ENCODE data around the gene CFAP210.
"Not testable (repeated sequence)": the region's sequence is repeated elsewhere in the genome, so short reads cannot be mapped to it uniquely, and the experiment has no call there.

CFAP210 gene

GRCh38 chr2:169670937-169671336, 23.3 kb downstream of the CFAP210 start:
- no peak for DNase-seq

GRCh38 chr2:169670215-169670651, 24.0 kb downstream of the CFAP210 start:
- peak; percentile 69 for DNase-seq

DNA sequence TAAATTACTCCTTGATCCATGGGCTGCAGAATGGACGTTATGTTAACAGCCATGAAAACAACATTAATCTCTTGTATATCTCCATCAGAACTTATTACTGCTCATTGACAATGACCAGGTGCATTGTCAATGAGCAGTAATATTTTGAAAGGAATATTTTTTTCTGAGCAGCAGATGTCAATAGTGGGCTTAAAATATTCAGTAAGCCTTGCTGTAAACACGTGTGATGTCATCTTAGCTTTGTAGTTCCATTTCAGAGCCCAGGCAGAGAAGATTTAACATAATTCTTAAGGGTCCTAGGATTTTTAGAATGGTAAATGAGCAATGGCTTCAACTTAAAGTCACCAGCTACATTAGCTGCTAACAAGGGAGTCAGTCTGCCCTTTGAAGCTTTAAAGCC, 26.6 kb downstream of the CFAP210 start:
- peak; percentile 17 for DNase-seq

- peak; percentile 95 for DNase-seq
These were observed 29.0 kb downstream of the CFAP210 start for GRCh38 chr2:169664978-169665930.

- DNase-seq: no peak
These were observed 29.6 kb downstream of the CFAP210 start for GRCh38 chr2:169664600-169664977.

DNA sequence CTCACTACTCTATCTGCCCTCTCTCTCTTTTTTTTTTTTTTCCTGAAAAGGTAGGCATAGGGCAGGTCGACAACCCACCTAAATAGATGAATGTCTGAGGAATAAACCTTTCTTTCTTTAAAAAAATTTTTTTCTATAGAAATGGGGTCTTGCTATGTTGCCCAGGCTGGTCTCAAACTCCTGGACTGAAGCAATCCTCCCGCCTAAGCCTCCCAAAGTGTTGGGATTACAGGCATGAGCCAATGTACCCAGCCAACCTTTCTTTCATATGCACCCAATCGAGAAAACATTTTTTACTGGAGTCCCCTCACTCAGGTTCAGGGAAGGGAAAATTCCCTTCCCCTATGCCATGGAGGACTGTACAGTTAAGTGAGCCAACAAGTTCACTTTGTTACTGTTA, 31.0 kb downstream of the CFAP210 start:
- no peak for DNase-seq

DNA sequence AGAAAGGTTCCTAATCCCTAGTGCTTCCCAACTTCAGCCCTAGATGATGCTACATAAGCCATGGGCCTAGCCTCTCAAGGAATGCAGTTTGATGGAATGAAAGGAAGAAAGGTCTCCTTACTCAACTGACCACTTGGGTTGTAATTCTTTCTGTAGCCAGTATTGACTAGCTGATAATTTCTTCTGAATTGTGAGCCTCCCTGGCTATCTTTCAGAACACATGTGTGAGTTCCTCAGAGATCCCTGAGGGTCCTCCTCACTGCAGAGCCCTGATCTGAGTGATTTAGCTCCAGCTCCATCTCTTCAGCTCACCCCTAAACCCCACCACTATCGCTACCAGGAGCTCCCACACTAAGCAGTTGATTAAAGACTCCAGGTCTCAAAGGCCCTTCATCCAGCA, 31.5 kb downstream of the CFAP210 start:
- DNase-seq: peak; percentile 75

- DNase-seq: no peak
These were observed 32.9 kb downstream of the CFAP210 start for GRCh38 chr2:169661265-169661664.

DNA sequence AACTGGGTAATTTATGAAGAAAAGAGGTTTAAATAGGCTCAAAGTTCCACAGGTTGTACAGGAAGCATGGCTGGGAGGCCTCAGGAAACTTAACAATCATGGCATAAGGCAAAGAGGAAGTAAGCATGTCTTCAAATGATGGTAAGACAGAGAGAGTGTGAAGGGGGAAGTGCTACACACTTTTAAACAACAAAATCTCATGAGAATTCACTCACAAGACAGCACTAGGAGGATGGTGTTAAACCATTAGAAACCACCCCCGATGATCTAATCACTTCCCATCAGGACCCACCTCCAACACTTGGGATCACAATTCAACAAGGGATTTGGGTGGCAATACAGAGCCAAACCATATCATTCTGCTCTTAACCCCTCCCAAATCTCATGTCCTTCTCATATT, 34.9 kb downstream of the CFAP210 start:
- DNase-seq: peak; percentile 80

DNA sequence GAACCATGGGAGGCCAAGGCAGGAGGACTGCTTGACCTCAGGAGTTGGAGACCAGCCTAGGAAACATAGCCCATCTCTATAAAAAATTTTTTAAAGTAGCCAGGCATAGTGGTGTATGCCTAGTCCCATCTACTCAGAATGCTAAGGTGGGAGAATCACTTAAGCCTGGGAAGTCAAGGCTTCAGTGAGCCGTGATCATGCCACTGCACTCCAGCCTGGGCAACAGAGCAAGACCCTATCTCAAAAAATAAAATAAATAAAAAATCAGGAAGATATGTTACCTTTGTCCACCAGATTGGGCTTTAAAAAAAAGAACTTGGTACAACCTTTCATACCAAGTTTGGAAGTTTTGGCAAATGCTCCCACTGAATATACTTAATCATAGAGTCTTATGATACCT, 35.3 kb downstream of the CFAP210 start:
- DNase-seq: no peak

DNA sequence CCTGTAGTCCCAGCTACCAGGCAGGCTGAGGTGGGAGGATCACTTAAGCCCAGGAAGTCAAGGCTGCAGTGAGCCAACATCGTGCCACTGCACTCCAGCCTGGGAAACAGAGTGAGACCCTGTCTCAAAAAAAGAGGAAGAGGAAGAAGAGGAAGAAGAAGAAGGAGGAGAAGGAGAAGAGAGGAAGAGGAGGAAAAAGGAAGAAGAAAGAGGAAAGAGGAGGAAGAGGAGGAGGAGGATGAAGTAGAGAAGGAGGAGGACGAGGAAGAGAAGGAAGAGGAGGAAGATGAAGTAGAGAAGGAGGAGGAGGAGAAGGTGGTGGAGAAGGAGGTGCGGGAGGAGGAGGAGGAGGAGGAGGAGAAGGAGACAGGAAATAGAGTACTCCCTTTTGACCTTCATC, 38.0 kb downstream of the CFAP210 start:
- no peak for DNase-seq

- no peak for DNase-seq
These were observed 40.6 kb downstream of the CFAP210 start for GRCh38 chr2:169653636-169654035.

DNA sequence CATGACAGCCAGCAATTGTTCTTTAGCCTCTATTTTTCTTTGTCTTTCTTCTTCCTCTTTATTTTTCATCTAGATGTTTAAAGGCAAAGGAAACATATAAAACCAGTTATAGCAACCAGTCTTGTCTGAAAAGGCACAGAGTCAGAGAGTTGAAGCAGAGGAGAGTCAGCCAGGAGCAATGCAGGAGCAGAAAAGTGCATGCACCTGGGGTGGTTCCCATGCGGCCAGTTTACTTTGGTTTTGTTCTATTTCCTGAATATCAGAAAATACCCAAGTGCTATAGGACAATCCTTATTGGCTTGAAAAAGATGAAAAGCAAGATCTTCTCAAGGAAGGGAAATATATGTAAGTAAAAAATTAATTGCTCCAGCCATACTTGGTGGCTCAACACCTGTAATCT, 44.9 kb downstream of the CFAP210 start:
- no peak for DNase-seq

DNA sequence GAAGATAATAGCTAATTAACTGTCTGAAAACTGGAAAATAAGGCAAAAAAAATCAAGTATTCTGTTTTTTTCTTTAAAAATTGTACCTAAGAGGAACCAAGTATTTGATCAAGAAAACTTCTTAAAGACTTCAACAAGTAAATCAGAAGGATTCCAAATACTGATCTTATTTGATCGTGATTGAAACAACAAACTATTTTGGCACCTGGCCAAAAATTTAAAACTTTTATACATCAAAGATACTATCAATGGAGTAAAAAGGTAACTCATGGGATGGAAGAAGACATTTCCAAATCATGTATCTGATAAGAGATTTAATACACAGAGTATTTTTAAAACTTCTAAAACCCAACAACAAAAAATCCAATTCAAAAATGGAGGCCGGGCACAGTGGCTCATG, 46.7 kb downstream of the CFAP210 start:
- DNase-seq: no peak

DNA sequence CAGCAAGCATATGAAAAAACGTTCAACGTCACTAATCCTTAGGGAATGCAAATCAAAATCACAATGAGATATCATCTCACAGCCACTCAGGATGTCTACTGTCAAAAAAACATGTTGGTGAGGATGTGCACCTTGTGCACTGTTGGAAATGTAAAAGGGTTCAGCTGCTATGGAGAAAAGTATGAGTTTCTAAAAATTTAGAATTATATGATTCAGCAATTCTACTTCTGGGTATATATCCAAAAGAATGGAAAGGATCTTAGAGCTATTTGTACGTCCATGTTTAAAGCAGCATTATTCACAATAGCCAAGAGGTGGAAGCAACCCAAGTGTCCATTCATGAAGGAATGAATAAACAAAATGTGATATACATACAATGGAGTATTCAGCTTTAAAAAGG, 50.0 kb downstream of the CFAP210 start:
- no peak for DNase-seq

- DNase-seq: no peak
These were observed 52.7 kb downstream of the CFAP210 start for GRCh38 chr2:169641464-169641863.

GRCh38 chr2:169640104-169640503, 54.1 kb downstream of the CFAP210 start:
- no peak for DNase-seq

GRCh38 chr2:169637620-169638019, 56.6 kb downstream of the CFAP210 start:
- DNase-seq: no peak

DNA sequence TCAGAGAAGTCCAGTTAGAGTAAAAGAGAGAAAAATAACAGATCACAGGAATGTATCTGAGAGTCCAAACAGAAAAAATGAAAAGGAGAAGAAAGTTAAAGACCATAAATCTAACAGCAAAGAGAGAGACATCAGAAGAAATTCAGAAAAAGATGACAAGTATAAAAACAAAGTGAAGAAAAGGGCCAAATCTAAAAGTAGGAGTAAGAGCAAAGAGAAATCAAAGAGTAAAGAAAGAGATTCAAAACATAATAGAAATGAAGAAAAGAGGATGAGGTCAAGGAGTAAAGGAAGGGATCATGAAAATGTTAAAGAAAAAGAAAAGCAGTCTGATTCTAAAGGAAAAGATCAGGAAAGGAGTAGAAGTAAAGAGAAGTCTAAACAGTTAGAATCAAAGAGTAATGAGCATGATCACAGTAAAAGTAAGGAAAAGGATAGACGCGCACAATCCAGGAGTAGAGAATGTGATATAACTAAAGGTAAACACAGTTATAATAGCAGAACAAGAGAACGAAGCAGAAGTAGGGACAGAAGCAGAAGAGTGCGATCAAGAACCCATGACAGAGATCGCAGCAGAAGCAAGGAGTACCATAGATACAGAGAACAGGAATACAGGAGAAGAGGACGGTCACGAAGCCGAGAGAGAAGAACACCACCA, 57.6 kb downstream of the CFAP210 start:
- DNase-seq: no peak

GRCh38 chr2:169625781-169626180, 68.4 kb downstream of the CFAP210 start:
- DNase-seq: no peak

DNA sequence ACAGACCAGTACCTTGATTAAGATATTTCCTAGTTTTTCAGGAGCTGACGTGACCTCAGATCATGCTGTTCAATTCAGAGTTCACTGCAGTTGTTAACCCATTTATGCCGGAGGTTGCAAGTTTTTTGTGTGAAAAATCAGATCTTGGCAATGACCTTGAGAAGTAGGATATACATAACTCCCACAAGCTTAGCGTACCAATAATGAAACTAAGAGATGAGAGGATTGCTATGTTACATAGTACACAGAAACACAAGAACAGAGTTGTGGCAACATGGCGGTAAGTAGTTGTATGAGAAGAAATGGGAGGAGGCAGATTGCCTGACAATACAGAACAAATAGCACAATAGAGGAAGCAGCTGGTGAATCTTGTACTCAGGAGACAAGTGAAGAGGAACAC, 71.0 kb downstream of the CFAP210 start:
- DNase-seq: no peak

DNA sequence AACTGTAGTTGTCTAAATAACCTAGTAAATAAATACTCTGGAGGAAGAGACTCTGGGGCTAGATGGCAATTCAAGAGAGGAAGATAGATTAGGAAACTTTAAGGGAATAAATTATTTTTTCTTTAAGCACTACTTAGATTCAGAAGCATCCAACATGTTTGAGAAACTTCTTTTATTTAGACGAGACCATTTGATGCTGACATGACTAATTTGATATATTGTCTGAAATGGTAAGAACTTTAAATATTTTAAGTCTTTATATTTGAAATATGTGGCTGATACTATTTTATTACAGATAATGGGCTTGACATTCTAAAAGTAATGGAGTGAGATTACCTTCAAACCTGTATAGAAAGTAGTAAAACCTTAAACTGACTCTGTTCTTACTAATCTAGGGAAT, 73.7 kb downstream of the CFAP210 start:
- DNase-seq: no peak

GRCh38 chr2:169619946-169620345, 74.3 kb downstream of the CFAP210 start:
- DNase-seq: no peak

DNA sequence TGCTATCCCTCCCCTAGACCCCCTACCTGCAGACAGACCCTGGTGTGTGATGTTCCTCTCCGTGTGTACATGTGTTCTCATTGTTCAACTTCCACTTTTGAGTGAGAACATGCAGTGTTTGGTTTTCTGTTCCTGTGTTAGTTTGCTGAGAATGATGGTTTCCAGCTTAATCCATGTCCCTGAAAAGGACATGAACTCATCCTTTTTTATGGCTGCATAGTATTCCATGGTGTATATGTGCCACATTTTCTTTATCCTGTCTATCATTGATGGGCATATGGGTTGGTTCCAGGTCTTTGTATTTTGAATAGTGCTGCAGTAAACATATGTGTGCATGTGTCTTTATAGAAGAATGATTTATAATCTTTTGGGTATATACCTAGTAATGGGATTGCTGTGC, 78.2 kb downstream of the CFAP210 start:
- not testable (repeated sequence) for DNase-seq
